B cell (primary cell): ENCODE results near the gene OOSP4A.

Experiments used
- EZH2 ChIP-seq: IDR thresholded peaks from 2 replicates; pipeline ENCODE4 v1.6.1; 2012; ENCODE audit warnings: borderline replicate concordance, low read depth, mild to moderate bottlenecking, moderate library complexity, low read length; ENCODE audit not compliant: insufficient read depth, poor library complexity, severe bottlenecking
- TF ChIP-seq, protein P1 (sequence below): fragments of 200-600 bp; IDR thresholded peaks from one replicate; pipeline ENCODE4 v1.8.0; 2022; ENCODE audit warnings: antibody characterized with exemption, mild to moderate bottlenecking

DNA sequence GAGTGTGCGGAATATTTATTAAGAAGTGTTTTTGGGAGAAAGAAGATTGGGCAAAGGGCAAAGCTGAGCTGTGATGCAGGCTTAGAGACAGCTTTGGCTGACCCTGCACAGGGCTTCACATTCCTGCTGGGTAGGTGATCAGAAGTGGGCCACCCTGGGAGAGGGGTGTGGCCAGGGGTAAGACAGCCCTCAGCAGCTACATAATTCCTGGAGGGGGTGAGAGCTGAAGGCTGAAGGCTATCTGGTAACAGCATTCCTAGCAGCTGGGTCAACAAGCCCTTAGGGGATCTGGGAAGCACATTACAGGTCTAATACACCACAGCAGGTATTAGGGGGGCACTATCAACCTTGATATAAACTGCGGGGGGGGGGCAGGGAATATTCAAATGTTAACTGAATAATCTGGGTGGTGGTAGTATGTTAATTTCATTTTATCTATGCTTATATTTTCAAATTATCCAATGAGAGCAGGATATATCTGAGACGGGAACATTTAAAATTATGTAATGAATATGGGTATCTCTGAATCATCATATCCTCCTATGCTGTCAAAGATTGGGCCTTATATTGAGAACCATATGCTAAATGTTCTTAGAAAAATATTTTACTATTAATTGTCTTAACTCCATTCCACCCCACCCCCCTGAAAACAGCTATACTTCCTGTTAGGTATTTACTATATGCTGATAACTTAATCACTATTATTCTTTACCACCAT lies 19.7 kb upstream of the OOSP4A start:
- TF ChIP-seq, protein P1, sequence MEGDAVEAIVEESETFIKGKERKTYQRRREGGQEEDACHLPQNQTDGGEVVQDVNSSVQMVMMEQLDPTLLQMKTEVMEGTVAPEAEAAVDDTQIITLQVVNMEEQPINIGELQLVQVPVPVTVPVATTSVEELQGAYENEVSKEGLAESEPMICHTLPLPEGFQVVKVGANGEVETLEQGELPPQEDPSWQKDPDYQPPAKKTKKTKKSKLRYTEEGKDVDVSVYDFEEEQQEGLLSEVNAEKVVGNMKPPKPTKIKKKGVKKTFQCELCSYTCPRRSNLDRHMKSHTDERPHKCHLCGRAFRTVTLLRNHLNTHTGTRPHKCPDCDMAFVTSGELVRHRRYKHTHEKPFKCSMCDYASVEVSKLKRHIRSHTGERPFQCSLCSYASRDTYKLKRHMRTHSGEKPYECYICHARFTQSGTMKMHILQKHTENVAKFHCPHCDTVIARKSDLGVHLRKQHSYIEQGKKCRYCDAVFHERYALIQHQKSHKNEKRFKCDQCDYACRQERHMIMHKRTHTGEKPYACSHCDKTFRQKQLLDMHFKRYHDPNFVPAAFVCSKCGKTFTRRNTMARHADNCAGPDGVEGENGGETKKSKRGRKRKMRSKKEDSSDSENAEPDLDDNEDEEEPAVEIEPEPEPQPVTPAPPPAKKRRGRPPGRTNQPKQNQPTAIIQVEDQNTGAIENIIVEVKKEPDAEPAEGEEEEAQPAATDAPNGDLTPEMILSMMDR = no peak
- no peak for TF ChIP-seq EZH2
